ENCODE results near the gene CHSY1. TPM values are rescaled to one million over a fixed set of nuclear protein-coding genes. Genes with fewer than 3 reads are reported as not detected.

The CHSY1 gene
- total RNA-seq, 1 donor from 2014 or later: 46.7 TPM

DNA sequence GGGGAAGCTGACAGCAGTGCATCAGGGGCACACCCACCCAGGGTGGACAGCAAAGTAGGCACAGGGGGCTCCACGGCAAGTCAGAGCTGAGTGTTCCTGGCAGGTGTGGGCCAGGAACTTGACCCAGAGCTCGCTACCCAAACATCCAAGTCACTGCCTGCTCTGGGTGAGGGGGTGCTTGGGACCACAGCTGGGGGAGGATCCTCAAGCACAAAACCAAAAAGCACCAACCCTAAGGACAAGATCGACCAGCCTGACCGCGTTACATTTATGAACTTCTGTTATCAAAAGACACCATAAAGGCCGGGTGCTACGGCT lies 101.2 kb downstream of the CHSY1 start:
- no peak overlapping the region for H3K4me3 Mint-ChIP-seq
- no peaks in the 10 kb centered on the region for H3K9me3 Mint-ChIP-seq
- DNase-seq (ENCODE audit: low read depth, low spot score): no peak
- no peaks in the 10 kb centered on the region for H3K36me3 Mint-ChIP-seq (ENCODE audit: low read depth)
- TF ChIP-seq, protein P1, sequence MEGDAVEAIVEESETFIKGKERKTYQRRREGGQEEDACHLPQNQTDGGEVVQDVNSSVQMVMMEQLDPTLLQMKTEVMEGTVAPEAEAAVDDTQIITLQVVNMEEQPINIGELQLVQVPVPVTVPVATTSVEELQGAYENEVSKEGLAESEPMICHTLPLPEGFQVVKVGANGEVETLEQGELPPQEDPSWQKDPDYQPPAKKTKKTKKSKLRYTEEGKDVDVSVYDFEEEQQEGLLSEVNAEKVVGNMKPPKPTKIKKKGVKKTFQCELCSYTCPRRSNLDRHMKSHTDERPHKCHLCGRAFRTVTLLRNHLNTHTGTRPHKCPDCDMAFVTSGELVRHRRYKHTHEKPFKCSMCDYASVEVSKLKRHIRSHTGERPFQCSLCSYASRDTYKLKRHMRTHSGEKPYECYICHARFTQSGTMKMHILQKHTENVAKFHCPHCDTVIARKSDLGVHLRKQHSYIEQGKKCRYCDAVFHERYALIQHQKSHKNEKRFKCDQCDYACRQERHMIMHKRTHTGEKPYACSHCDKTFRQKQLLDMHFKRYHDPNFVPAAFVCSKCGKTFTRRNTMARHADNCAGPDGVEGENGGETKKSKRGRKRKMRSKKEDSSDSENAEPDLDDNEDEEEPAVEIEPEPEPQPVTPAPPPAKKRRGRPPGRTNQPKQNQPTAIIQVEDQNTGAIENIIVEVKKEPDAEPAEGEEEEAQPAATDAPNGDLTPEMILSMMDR (conservative IDR thresholded peaks at IDR 0.05): no peak
- no peak overlapping the region for H3K27ac Mint-ChIP-seq (ENCODE audit: unreplicated experiment)
- H3K4me1 Mint-ChIP-seq: peaks cover 4% of the 10 kb centered on the region
- no peaks in the 10 kb centered on the region for H3K27me3 Mint-ChIP-seq (ENCODE audit: low read depth)

DNA sequence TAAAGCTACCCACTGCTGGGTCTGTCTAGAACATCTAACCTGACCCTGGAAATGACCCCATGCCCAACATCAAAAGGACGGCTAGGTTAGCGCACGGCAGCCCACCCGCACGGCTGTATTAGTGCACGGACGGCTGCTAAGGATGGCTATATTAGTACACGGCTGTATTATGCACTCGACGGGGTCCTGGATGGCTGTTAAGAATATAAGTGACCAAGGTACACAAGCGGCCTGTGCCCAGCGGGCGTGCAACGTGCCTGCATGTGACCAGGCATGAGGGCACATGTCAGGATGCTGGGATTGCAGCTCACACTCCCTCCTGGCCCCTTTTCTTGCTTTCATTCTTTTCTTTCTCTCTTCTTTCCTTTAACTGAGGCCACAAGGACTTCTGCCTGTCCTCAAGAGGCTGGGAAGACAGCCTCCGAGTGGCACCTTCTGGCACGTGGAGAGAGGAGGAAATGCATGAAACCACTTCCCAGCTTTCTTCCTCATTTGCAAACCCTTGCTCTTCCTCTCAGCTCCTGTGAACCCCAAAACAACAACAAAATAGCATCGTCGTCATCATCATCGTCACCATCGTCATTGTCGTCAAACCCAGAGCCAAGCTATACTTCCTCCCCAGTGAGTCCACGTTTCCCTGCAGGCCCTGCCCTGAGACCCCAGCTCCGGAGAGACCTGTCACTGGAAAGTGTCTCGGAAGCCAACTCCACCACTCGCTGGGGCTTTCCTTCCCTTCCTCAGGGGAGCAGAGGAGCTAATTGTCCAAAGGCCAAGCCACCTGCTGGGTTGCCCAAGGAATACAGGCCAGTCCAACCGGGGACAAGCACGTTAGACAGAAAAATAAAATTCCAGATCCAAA lies 101.8 kb downstream of the CHSY1 start:
- no peak for DNase-seq (ENCODE audit: low read depth, low spot score)
- Mint-ChIP-seq H3K4me3 (no peak overlapping the region), H3K27ac (ENCODE audit: unreplicated experiment) (peak overlapping the region; percentile 1), H3K4me1 (peaks cover 4% of the 10 kb centered on the region), H3K9me3 (no peaks in the 10 kb centered on the region), H3K27me3 (ENCODE audit: low read depth) (no peaks in the 10 kb centered on the region), H3K36me3 (ENCODE audit: low read depth) (no peaks in the 10 kb centered on the region)
- TF ChIP-seq, protein P1 (conservative IDR thresholded peaks at IDR 0.05): no peak

DNA sequence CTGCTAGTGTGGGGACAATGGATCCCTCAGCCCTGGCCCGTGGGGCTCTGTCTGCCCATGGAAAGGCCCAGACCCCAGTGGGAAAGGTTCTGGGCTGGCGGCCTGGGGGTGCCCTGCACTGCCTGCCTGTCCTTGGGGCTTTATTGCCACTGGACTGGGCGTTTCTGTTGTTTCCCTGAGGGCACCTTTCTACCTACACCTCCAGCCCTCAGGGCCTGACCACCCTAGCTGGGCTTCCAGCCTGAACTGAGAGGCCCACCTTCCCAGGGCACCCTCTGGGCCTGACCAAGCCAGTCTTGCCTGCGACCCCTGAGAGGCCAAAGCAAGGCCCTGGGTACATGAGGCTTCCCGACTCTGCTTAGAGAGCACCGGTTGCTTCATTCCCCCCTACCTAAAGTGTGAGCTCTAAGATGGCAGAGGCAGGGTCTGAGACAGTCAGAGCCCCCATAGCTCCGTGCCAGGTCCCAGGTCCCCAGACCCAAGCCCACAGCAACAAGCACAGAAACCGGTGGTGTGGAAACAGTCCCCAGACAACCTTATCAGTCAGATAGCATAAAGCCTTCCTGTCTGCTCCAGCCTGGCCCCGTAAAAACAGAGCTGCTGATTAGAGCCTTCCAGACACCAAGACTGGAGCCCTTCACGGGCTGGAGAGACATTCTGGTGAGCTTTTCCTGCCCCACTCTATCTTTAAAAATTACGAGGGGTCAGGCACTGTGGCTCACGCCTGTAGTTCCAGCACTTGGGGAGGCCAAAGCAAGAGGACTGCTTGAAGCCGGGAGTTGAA lies 102.8 kb downstream of the CHSY1 start:
- Mint-ChIP-seq H3K36me3 (ENCODE audit: low read depth) (no peaks in the 10 kb centered on the region), H3K27me3 (ENCODE audit: low read depth) (no peaks in the 10 kb centered on the region), H3K4me1 (peaks cover 4% of the 10 kb centered on the region), H3K27ac (ENCODE audit: unreplicated experiment) (no peak overlapping the region), H3K4me3 (no peak overlapping the region), H3K9me3 (no peaks in the 10 kb centered on the region)
- no peak for DNase-seq (ENCODE audit: low read depth, low spot score)
- TF ChIP-seq, protein P1 (conservative IDR thresholded peaks at IDR 0.05): no peak

DNA sequence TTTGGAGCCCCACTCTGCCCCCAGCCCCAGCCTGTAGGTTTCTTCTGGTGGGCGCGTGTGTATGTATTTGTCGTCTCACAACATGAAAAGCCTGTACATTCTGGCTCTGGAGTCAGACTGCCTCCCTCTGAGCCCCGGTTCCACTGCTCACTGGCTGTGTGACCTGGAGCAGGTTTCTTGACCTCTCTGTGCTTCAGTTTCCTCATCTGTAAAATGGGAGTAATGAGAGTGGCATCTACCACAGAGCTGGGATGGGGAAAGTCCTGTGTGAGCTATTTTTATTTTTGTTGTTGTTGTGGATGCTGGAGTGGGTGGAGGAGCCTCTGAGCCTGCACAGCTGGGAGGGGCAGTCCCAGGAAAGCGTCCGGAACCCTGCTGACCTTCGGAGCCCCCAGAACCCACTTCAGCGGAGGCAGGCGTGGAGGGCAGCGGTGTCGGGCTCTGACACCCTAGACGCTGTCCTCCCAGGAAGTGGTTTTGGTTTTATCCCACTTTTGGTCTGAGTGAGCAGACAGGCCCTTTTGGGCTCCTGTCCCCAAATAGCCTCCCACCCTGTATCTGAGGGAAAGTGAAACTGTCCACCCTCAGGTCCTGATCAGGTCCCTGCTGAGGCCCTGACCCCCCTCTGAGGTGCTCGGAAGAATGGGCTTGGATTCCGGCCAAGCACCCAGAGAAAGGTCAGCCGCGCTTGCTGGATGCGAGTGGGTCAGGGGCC lies 103.5 kb downstream of the CHSY1 start:
- TF ChIP-seq, protein P1 (conservative IDR thresholded peaks at IDR 0.05): no peak
- no peak overlapping the region for H3K27ac Mint-ChIP-seq (ENCODE audit: unreplicated experiment)
- no peak overlapping the region for H3K4me3 Mint-ChIP-seq
- no peaks in the 10 kb centered on the region for H3K27me3 Mint-ChIP-seq (ENCODE audit: low read depth)
- peaks cover 4% of the 10 kb centered on the region for H3K4me1 Mint-ChIP-seq
- no peak for DNase-seq (ENCODE audit: low read depth, low spot score)
- H3K36me3 Mint-ChIP-seq (ENCODE audit: low read depth): no peaks in the 10 kb centered on the region
- no peaks in the 10 kb centered on the region for H3K9me3 Mint-ChIP-seq

DNA sequence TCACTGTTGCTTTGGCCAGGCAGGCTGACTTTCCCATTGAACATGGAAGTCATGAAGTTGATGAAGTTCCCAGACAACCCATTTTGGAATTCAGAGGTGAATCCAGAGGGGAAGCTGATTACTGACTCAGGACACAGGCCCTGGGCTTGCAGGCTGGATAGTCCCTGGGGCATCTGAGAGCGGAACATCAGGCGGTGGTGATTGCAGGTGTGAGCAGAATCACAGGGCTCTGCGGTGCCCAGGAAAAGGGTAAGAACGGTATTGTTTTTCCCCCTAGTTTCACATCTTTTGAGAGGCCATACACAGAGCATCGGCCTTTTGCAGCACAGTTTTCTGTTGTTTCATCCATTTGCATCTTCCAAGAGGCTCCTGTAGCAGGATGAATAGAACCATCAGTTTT lies 104.7 kb downstream of the CHSY1 start:
- TF ChIP-seq, protein P1 (conservative IDR thresholded peaks at IDR 0.05): no peak
- H3K4me3 Mint-ChIP-seq: no peak overlapping the region
- no peak overlapping the region for H3K27ac Mint-ChIP-seq (ENCODE audit: unreplicated experiment)
- H3K36me3 Mint-ChIP-seq (ENCODE audit: low read depth): no peaks in the 10 kb centered on the region
- H3K9me3 Mint-ChIP-seq: no peaks in the 10 kb centered on the region
- no peaks in the 10 kb centered on the region for H3K27me3 Mint-ChIP-seq (ENCODE audit: low read depth)
- H3K4me1 Mint-ChIP-seq: peaks cover 4% of the 10 kb centered on the region
- DNase-seq (ENCODE audit: low read depth, low spot score): no peak
